ELF-1 (cell line): Measurements from ENCODE around the gene MAPKAPK3.

Experiments used
- DNase-seq: peaks from one replicate; pipeline ENCODE4 v3.0.0-alpha.2; 2016; ENCODE audit warnings: low read depth, low spot score

MAPKAPK3 gene

GRCh38 chr3:50626401-50626800 lies 9.4 kb downstream of the MAPKAPK3 start:
- DNase-seq: no peak

GRCh38 chr3:50627407-50628051 lies 10.6 kb downstream of the MAPKAPK3 start:
- DNase-seq: peak; percentile 79

- no peak for DNase-seq
Measured at GRCh38 chr3:50628601-50629000, 11.7 kb downstream of the MAPKAPK3 start.

GRCh38 chr3:50630394-50630793 lies 13.4 kb downstream of the MAPKAPK3 start:
- DNase-seq: no peak

- DNase-seq: no peak
Measured at GRCh38 chr3:50630877-50631276, 13.9 kb downstream of the MAPKAPK3 start.

DNA sequence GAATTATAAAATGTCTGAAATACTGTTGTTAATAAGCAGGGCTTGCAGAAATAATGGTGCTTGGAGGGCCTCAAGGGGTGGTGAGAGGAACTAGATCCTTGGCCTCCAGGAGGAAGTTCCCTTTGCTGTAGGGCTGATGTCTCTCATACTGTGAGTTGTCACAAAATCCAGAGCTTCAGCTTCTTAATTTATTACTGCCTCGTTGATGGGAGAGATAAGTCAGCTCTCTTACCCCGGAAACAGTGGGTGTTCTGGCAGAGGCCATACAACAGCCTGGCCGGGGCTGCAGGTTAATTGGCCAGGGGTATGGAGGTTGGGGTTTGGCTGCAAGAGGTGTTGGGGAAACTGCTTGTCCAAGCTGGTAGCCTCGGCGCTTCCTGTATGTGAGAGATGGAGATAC lies 15.5 kb downstream of the MAPKAPK3 start:
- DNase-seq: no peak

- DNase-seq: no peak
Measured at GRCh38 chr3:50633230-50633790, 16.4 kb downstream of the MAPKAPK3 start.

DNA sequence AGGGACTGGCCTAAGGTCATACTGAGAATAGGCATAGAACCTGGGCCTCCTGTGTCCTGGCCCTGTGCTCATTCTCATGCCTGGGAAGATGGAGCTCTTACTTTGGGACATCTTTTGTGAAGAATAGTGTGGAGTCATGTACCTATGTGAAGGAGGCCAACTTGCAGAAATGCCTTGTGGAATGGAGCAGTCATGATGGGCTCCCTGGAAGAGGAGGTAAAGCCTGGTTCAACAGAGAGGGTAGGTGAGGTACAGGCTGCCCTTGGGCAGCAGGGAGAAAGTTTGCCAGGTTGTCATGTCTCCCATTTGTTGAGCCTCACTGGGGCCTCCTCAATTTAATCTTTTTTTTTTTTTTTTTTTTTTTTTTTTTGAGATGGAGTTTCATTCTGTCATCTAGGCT lies 18.1 kb downstream of the MAPKAPK3 start:
- no peak for DNase-seq

- DNase-seq: peak; percentile 42
Measured at GRCh38 chr3:50637011-50637410, 20.1 kb downstream of the MAPKAPK3 start.

- no peak for DNase-seq
Measured at GRCh38 chr3:50637945-50638344, 21.0 kb downstream of the MAPKAPK3 start.

DNA sequence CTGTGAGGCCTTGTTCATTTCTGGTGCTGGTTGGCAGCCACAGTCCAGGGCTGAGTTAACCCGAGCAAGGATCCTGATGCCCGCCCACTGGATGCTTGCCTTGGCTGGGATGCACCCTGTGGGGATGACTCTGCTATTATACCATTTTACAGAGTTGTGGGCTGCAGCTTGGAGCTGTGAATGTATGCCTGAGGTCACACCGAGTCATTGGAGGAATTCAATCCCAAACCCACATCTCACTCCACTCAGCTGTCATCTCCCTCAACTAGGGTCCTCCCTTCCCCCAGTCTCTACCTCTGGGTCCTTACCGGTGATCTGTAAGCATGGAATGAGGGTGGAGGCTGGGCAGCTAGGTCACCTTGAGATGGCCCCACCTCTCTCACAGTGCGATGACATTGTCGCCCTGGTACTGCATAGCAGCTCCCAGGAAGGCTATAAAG lies 22.1 kb downstream of the MAPKAPK3 start:
- no peak for DNase-seq

- DNase-seq: no peak
Measured at GRCh38 chr3:50642382-50642781, 25.4 kb downstream of the MAPKAPK3 start.

DNA sequence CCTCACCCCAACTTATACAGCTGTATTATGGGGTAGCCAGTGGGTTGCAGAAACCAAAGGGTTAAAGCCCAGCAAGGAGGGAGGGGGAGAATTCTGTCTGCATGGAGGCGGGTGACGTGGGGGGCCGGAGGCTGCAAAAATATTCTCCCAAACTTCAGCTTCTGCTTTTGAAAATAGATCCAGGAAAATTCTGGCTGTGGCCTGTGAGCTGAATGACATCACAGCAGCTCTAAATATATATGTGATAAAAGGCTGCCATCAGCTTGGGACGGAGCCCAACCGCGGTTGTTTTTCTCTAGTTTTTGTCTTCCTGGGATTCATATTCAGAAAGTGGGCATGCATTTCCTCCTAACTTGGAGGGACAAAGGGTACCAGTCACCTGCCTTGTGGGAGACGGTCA lies 27.6 kb downstream of the MAPKAPK3 start:
- no peak for DNase-seq

- DNase-seq: no peak
Measured at GRCh38 chr3:50645378-50645777, 28.4 kb downstream of the MAPKAPK3 start.

- peak; percentile 60 for DNase-seq
Measured at GRCh38 chr3:50648313-50648712, 31.4 kb downstream of the MAPKAPK3 start.

DNA sequence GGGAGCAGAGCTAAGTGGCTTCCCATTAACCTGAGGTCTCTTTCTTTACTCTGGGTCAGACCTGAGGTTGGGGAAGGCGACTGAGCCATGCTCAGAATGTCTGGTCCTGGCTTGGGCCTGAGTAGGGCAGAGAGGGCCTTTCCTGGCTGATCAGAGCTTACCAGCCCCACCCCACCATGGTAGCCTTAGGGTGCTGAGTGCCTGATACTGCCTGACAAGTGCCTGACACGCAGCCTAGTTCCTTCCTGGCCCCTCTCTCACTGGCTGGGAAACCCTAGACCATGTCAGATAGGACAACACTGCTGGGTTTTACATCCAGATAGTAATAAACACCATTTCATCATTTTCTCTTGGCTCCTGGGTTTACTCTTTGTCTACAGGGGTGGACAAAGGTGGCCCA lies 32.0 kb downstream of the MAPKAPK3 start:
- no peak for DNase-seq

DNA sequence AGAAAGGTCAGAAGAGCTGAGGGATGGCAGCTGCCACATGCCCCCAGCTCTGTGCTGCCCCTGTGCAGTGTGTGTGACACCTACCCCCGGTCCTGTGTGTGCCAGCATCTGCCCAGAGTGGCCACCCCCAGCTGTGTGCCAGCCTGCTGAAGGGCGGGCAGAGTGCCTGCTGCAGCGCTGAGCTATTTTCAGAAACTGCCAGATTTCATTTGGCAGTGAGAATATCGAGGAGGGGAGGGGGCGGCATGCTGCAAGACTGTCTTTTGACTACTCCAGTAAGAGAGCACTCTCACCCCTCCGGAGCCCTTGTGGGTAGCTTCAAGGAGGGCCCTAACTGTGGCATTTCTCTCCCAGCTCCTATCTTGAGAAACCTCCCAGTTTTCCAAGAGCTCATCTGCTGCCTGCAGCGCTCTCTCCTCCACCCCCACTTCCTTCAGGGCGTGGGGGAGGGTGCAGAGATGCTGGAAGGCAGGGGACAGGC lies 32.5 kb downstream of the MAPKAPK3 start:
- DNase-seq: no peak

- DNase-seq: no peak
Measured at GRCh38 chr3:50650018-50650417, 33.1 kb downstream of the MAPKAPK3 start.

GRCh38 chr3:50651445-50651844 lies 34.5 kb downstream of the MAPKAPK3 start:
- DNase-seq: no peak

- peak; percentile 46 for DNase-seq
Measured at GRCh38 chr3:50651920-50652529, 35.1 kb downstream of the MAPKAPK3 start.

GRCh38 chr3:50652709-50653108 lies 35.8 kb downstream of the MAPKAPK3 start:
- DNase-seq: peak; percentile 64

- no peak for DNase-seq
Measured at GRCh38 chr3:50653937-50654595, 37.1 kb downstream of the MAPKAPK3 start.
